Endothelial cell of umbilical vein (primary cell): Measurements from ENCODE around the gene GTPBP2.

Source experiments
- EZH2 ChIP-seq: IDR thresholded peaks from 2 replicates; pipeline ENCODE4 v1.6.1; 2012; ENCODE audit warnings: borderline replicate concordance, low read depth, mild to moderate bottlenecking, moderate library complexity, low read length, inconsistent platforms; ENCODE audit not compliant: severe bottlenecking
- MYC ChIP-seq: IDR thresholded peaks from one replicate; pipeline ENCODE4 v1.6.1; 2011; ENCODE audit warnings: mild to moderate bottlenecking, low read depth, low read length
- POLR2A ChIP-seq: IDR thresholded peaks from 2 replicates; pipeline ENCODE4 v1.6.1; 2012; ENCODE audit warnings: low read depth, mild to moderate bottlenecking, control low read depth, low read length
- POLR2AphosphoS5 ChIP-seq: IDR thresholded peaks from 2 replicates; pipeline ENCODE4 v1.6.1; 2012; ENCODE audit warnings: low read depth, mild to moderate bottlenecking, control low read depth, low read length, moderate library complexity; ENCODE audit not compliant: insufficient read depth
- TF ChIP-seq, protein P1 (sequence below), 2 donors: IDR thresholded peaks; 1 replicate in 1 of 2; 2 replicates in 1 of 2; pipeline ENCODE4 v1.5.1; 2011; ENCODE audit warnings: low read length in 2 of 2, mild to moderate bottlenecking in 2 of 2, moderate library complexity in 2 of 2, control low read depth in 1 of 2, inconsistent platforms in 1 of 2, low read depth in 1 of 2; ENCODE audit not compliant: insufficient read depth in 1 of 2; ENCODE audit errors: extremely low read depth in 1 of 2
- TF ChIP-seq, protein P2 (sequence below): IDR thresholded peaks from 2 replicates; pipeline ENCODE4 v1.6.1; 2011; ENCODE audit not compliant: insufficient read depth, insufficient read length

DNA sequence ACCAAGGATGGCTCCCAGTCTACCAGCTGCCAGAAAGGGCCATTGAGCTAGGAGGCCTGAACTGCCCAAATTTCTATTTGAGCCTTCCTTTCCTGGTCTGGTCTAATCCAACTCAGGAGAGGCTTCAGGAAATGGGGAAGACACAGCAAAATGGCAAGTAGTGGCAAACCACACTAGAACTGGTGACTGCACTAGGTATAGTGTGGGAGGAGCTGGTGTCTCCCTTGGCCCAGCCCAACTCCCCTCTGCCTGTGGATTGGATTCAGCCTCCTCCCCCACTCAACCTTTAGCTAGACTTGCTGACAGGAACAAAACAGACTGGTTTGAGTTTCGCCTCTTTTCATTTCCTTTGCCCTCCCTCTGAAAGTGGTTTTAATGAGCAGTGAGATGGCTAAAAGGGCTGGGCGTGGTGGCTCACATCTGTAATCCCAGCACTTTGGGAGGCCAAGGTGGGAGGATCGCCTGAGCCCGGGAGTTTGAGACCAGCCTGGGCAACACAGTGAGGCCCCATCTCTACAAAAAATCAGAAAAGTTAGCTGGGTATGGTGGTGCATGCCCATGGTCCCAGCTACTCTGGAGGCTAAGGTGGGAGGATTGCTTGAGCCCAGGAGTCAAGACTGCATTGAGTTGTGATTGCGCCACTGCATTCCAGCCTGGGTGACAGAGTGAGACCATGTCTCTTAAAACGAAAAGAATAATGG is 41.0 kb upstream of the GTPBP2 start:
- TF ChIP-seq EZH2 (no peak), POLR2A (no peak), POLR2AphosphoS5 (no peak), MYC (no peak)
- TF ChIP-seq, protein P1, sequence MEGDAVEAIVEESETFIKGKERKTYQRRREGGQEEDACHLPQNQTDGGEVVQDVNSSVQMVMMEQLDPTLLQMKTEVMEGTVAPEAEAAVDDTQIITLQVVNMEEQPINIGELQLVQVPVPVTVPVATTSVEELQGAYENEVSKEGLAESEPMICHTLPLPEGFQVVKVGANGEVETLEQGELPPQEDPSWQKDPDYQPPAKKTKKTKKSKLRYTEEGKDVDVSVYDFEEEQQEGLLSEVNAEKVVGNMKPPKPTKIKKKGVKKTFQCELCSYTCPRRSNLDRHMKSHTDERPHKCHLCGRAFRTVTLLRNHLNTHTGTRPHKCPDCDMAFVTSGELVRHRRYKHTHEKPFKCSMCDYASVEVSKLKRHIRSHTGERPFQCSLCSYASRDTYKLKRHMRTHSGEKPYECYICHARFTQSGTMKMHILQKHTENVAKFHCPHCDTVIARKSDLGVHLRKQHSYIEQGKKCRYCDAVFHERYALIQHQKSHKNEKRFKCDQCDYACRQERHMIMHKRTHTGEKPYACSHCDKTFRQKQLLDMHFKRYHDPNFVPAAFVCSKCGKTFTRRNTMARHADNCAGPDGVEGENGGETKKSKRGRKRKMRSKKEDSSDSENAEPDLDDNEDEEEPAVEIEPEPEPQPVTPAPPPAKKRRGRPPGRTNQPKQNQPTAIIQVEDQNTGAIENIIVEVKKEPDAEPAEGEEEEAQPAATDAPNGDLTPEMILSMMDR (IDR thresholded peaks at IDR 0.05; ENCODE audit: extremely low read depth in 1 of 2, insufficient read depth in 1 of 2, low read depth in 1 of 2, low read length in 2 of 2) = no peak
- TF ChIP-seq, protein P2, sequence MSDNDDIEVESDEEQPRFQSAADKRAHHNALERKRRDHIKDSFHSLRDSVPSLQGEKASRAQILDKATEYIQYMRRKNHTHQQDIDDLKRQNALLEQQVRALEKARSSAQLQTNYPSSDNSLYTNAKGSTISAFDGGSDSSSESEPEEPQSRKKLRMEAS = no peak
